Fibroblast of lung (primary cell): ENCODE data around the gene DAGLA. TPM values are rescaled to one million over a fixed set of nuclear protein-coding genes. Genes with fewer than 3 reads are reported as not detected.

Source experiments
- DNase-seq, 2 donors: peaks; one replicate each; pipeline versions ENCODE4 v3.0.0 to v3.0.0-alpha.2; 2010; ENCODE audit warnings: low read depth in 2 of 2
- H2AFZ ChIP-seq: 2 replicates; pipeline ENCODE4 v1.5.1; 2012; ENCODE audit warnings: low read length, control low read depth, inconsistent platforms
- H3K27ac ChIP-seq: 2 replicates; pipeline ENCODE4 v1.5.1; 2011; ENCODE audit warnings: low read length, control low read depth; ENCODE audit not compliant: insufficient read depth
- H3K27me3 ChIP-seq: 2 replicates; pipeline ENCODE4 v1.5.1; 2011; ENCODE audit warnings: mild to moderate bottlenecking, low read length; ENCODE audit not compliant: control insufficient read depth, insufficient read depth
- H3K36me3 ChIP-seq: 2 replicates; pipeline ENCODE4 v1.5.1; 2011; ENCODE audit warnings: low read length; ENCODE audit not compliant: control insufficient read depth, insufficient read depth
- H3K4me1 ChIP-seq: 2 replicates; pipeline ENCODE4 v1.5.1; 2011; ENCODE audit warnings: low read length; ENCODE audit not compliant: control insufficient read depth, insufficient read depth; ENCODE audit errors: extremely low read depth
- H3K4me2 ChIP-seq: 2 replicates; pipeline ENCODE4 v1.5.1; 2011; ENCODE audit warnings: low read length, control low read depth; ENCODE audit not compliant: insufficient read depth; ENCODE audit errors: extremely low read depth
- H3K4me3 ChIP-seq, 4 experiments: fragments of 200-600 bp in 1 of 4; sonication (generic) in 1 of 4; replicated peaks in 1 of 4; 2 replicates each; pipeline ENCODE4 v1.5.1; 2011 to 2016; ENCODE audit warnings: low read length in 4 of 4, low read depth in 3 of 4, mild to moderate bottlenecking in 3 of 4, control low read depth in 2 of 4, inconsistent platforms in 1 of 4, mixed read lengths in 1 of 4; ENCODE audit not compliant: insufficient read depth in 1 of 4; ENCODE audit errors: control extremely low read depth in 1 of 4
- H3K79me2 ChIP-seq: 2 replicates; pipeline ENCODE4 v1.5.1; 2012; ENCODE audit warnings: mild to moderate bottlenecking, low read length, inconsistent platforms; ENCODE audit not compliant: control insufficient read depth, insufficient read depth
- H3K9ac ChIP-seq: 2 replicates; pipeline ENCODE4 v1.5.1; 2011; ENCODE audit warnings: mild to moderate bottlenecking, low read length, control low read depth; ENCODE audit not compliant: insufficient read depth
- H3K9me3 ChIP-seq: 2 replicates; pipeline ENCODE4 v1.5.1; 2012; ENCODE audit warnings: low read depth, low read length; ENCODE audit not compliant: control insufficient read depth, insufficient read depth
- H4K20me1 ChIP-seq: 2 replicates; pipeline ENCODE4 v1.5.1; 2011; ENCODE audit warnings: low read length; ENCODE audit not compliant: control insufficient read depth, insufficient read depth; ENCODE audit errors: extremely low read depth
- EZH2 ChIP-seq: IDR thresholded peaks from 2 replicates; pipeline ENCODE4 v1.5.1; 2012; ENCODE audit warnings: low read length, control low read depth, mild to moderate bottlenecking; ENCODE audit errors: missing control alignments
- polyA plus RNA-seq, 2 donors: library from polyadenylated mRNA; depleted of rRNA in 1 of 2; stranded (reverse) in 1 of 2; unstranded in 1 of 2; fragments of >200 nt; gene quantifications; 2 replicates each; pipeline ENCODE4 v1.2.1, GENCODE V29; 2011 to 2012; ENCODE audit warnings: missing spikeins in 1 of 2
- total RNA-seq: library from RNA; depleted of rRNA; stranded (reverse); fragments of >200 nt; gene quantifications from 2 replicates; pipeline ENCODE4 v1.2.1, GENCODE V29; 2014
- TF ChIP-seq, protein P1 (sequence below), 2 donors: IDR thresholded peaks in 1 of 2; conservative IDR thresholded peaks in 1 of 2; 1 replicate in 1 of 2; 2 replicates in 1 of 2; pipeline ENCODE4 v1.5.1; 2011 to 2012; ENCODE audit warnings: low read length in 2 of 2, control low read depth in 1 of 2, inconsistent platforms in 1 of 2, low read depth in 1 of 2, mild to moderate bottlenecking in 1 of 2

The DAGLA gene
- total and polyA plus RNA-seq, 2 donors (not counting 1 experiment from before 2014, with no cell fraction given) = 1.00 to 2.0 TPM

DNA sequence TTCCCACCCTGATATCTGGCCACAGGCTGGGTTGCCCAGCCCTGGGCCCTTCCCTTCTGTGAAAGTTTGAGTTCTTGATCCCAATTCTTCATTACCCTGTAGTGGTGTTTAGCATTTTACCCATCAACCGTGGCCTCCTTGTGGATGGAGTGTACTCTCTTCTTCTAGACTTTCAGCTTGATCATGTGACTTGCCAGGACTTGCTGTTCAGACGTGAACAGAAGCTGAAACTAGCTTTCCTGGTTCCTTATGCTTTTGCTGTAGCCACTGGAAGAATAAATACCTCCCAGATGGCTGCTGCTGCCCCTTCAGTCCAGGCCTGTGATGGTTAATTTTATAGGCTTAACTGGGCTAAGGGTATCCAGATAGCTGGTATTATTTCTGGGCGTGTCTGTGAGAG, 32.7 kb upstream of the DAGLA start:
- Histone ChIP-seq H3K9ac (no peak overlapping the region), H3K79me2 (no peaks in the 10 kb centered on the region), H3K4me3 (no peak overlapping the region), H3K9me3 (no peaks in the 10 kb centered on the region), H2AFZ (no peak overlapping the region), H3K4me1 (no peaks in the 10 kb centered on the region), H3K27me3 (peaks cover 3% of the 10 kb centered on the region), H3K4me2 (no peak overlapping the region), H3K36me3 (no peaks in the 10 kb centered on the region), H3K27ac (no peak overlapping the region), H4K20me1 (no peaks in the 10 kb centered on the region)
- no peak for DNase-seq
- TF ChIP-seq EZH2 = no peak
- TF ChIP-seq, protein P1, sequence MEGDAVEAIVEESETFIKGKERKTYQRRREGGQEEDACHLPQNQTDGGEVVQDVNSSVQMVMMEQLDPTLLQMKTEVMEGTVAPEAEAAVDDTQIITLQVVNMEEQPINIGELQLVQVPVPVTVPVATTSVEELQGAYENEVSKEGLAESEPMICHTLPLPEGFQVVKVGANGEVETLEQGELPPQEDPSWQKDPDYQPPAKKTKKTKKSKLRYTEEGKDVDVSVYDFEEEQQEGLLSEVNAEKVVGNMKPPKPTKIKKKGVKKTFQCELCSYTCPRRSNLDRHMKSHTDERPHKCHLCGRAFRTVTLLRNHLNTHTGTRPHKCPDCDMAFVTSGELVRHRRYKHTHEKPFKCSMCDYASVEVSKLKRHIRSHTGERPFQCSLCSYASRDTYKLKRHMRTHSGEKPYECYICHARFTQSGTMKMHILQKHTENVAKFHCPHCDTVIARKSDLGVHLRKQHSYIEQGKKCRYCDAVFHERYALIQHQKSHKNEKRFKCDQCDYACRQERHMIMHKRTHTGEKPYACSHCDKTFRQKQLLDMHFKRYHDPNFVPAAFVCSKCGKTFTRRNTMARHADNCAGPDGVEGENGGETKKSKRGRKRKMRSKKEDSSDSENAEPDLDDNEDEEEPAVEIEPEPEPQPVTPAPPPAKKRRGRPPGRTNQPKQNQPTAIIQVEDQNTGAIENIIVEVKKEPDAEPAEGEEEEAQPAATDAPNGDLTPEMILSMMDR (conservative IDR thresholded peaks at IDR 0.05 in 1 of 2, IDR thresholded peaks at IDR 0.05 in 1 of 2; ENCODE audit: low read depth in 1 of 2, low read length in 2 of 2) = no peak

DNA sequence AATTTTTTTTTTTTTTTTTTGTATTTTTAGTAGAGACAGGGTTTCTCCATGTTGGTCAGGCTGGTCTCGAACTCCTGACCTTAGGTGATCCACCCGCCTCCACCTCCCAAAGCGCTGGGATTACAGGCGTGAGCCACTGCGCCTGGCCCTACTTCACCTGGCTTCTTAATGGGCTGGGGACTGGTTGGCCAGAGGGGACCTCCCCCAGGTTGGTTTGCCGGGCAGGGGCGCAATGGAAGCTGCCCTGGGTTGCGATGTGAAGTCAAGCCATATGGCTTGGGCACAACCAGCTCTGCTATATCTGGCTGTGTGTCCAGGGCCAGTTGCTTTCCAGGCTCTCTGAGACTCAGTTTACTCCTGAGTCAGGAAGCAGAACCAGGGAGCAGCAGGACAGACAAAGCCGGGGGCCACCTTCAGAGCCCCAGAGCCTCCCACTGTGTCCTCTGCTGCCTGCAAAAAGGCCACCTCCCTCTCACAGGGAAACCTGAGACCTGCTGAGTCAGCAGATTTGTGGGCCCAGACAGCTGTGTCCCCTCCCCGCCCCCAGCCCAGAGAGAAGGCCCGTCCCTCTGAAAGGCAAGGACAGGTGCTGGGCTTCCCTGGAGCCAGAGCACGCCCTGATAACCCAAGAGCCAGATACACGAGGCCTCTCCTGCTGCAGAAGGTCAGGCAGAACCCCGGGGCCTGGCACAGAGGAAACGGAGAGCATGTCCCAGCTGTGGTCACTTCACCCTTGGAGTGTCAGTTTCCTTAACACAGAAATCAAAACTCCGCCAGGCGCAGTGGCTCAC, 29.2 kb upstream of the DAGLA start:
- H3K36me3 ChIP-seq = no peaks in the 10 kb centered on the region
- H3K4me2 ChIP-seq = no peak overlapping the region
- no peak overlapping the region for H3K4me3 ChIP-seq
- DNase-seq = no peak
- H3K79me2 ChIP-seq = no peaks in the 10 kb centered on the region
- H3K9me3 ChIP-seq = no peaks in the 10 kb centered on the region
- H2AFZ ChIP-seq = no peak overlapping the region
- peaks cover 7% of the 10 kb centered on the region for H3K27me3 ChIP-seq
- H3K27ac ChIP-seq = no peak overlapping the region
- no peak for TF ChIP-seq EZH2
- TF ChIP-seq, protein P1 (conservative IDR thresholded peaks at IDR 0.05 in 1 of 2, IDR thresholded peaks at IDR 0.05 in 1 of 2; ENCODE audit: low read depth in 1 of 2, low read length in 2 of 2) = no peak
- no peak overlapping the region for H3K9ac ChIP-seq
- H4K20me1 ChIP-seq = no peaks in the 10 kb centered on the region
- H3K4me1 ChIP-seq = no peaks in the 10 kb centered on the region

DNA sequence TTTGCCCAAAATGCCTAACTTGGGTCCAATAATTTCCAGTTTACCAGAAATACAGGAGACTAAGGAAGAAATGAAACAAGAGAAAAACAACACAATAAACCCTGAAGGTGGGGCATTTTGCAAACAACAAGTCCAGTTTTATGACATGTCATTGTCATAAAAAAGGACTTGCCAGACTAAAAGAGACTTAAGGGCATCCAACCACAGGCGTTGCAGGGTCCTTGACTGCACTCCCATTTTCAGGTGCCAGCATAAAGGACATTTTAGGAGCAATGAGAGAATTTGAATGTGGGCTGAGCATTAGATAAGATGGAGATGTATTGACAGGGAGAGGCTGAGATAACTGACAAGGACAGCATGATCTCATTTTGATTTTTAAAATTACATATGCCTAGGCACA, 28.1 kb upstream of the DAGLA start:
- Histone ChIP-seq H2AFZ (no peak overlapping the region), H3K27me3 (peaks cover 7% of the 10 kb centered on the region), H3K4me3 (no peak overlapping the region), H3K4me1 (no peaks in the 10 kb centered on the region), H3K4me2 (no peak overlapping the region), H3K36me3 (no peaks in the 10 kb centered on the region), H3K9ac (no peak overlapping the region), H3K9me3 (no peaks in the 10 kb centered on the region), H3K79me2 (no peaks in the 10 kb centered on the region), H4K20me1 (no peaks in the 10 kb centered on the region), H3K27ac (no peak overlapping the region)
- TF ChIP-seq, protein P1 (conservative IDR thresholded peaks at IDR 0.05 in 1 of 2, IDR thresholded peaks at IDR 0.05 in 1 of 2; ENCODE audit: low read depth in 1 of 2, low read length in 2 of 2) = no peak
- no peak for TF ChIP-seq EZH2
- DNase-seq = no peak
